ENCODE results near the gene LMNA.

- no peak for TF ChIP-seq TAF1 (IDR thresholded peaks at IDR 0.05; ENCODE audit: borderline replicate concordance, insufficient read depth, low read length)
- no peak for TF ChIP-seq POLR2AphosphoS5 (IDR thresholded peaks at IDR 0.05; ENCODE audit: low read depth, low read length)
- no peak for TF ChIP-seq REST (IDR thresholded peaks at IDR 0.05; ENCODE audit: insufficient read depth in 1 of 2, low read depth in 2 of 2, low read length in 2 of 2)
- TF ChIP-seq SIN3A (IDR thresholded peaks at IDR 0.05; ENCODE audit: borderline replicate concordance, insufficient read depth, low read length) = no peak
- no peak for TF ChIP-seq FOXP2 (optimal IDR thresholded peaks at IDR 0.05; ENCODE audit: borderline replicate concordance, extremely low read depth, extremely low read length, insufficient read depth)
Observed at GRCh38 chr1:156104861-156105832, 9.4 kb upstream of the LMNA start.

All from PFSK-1 (cell line).